ENCODE measurements around the gene PLA2G15. TPM values are rescaled to one million over a fixed set of nuclear protein-coding genes. Genes with fewer than 3 reads are reported as not detected.

The PLA2G15 gene
- total and polyA plus RNA-seq, 11 donors, result 25.8 to 68.0 (median 45.4) TPM

DNA sequence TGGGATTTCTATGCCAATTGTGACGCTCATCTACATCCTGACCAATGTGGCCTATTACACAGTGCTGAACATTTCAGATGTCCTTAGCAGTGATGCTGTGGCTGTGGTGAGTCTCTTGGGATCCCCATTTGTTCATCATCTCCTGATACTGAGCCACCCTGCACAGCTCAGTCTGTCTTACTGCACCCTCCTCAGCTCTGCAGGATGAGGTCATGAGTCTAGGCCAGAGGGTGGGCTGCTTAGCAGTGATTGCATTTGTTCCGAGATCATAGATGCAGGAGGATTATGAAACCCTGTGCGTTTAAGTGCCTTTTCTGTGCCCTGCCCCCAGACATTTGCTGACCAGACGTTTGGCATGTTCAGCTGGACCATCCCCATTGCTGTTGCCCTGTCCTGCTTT lies 46.1 kb downstream of the PLA2G15 start:
- no peak for TF ChIP-seq CTCF (IDR thresholded peaks at IDR 0.05)
- Histone ChIP-seq H3K36me3 (peaks cover 0 to 88% (median 66%) of the 10 kb centered on the region in 9 donors), H3K4me1 (peaks cover 20 to 65% (median 49%) of the 10 kb centered on the region in 12 donors), H3K27me3 (no peaks in the 10 kb centered on the region), H3K9me3 (no peaks in the 10 kb centered on the region), H3K4me3 (no peak overlapping the region), H3K27ac (peak overlapping the region in 7 of 12 donors; percentile 20 to 85 (median 77))
- ATAC-seq (no peak), DNase-seq (no peak)
- WGBS, 4 donors, result 82 to 88% (median 86%) methylated on average over 4 of the region's 4 CpGs
- intact Hi-C loops (cut with DNase I), result no loop called here

DNA sequence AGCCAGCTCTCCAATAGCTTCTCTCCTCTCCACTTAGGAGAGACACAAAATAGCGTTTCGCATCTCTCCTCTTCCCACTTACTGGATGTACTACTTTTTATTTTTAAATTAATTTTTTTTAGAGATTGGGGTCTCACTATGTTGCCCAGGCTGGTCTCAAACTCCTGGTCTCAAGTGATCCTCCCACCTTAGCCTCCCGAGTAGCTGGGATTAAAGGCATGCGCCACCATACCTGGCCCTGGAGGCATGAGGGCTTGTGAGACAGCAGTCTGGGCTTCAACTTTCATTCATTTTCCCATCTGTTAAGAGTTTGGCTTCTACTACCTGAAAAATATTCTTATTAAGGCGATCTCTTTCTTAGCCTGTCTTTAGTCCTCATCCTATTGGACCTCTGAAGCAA lies 47.3 kb downstream of the PLA2G15 start:
- no peaks in the 10 kb centered on the region for H3K9me3 ChIP-seq
- intact Hi-C loops (cut with DNase I), result no loop called here
- WGBS, 4 donors, result 90 to 96% (median 95%) methylated on average over 5 of the region's 5 CpGs
- peak overlapping the region in 1 of 12 donors; percentile 52 for H3K27ac ChIP-seq
- peaks cover 0 to 90% (median 73%) of the 10 kb centered on the region in 9 donors for H3K36me3 ChIP-seq
- no peak overlapping the region for H3K4me3 ChIP-seq
- no peak for TF ChIP-seq POLR2A (IDR thresholded peaks at IDR 0.05)
- no peak for TF ChIP-seq CTCF (IDR thresholded peaks at IDR 0.05)
- H3K27me3 ChIP-seq, result no peaks in the 10 kb centered on the region
- DNase-seq (no peak), ATAC-seq (no peak)
- peaks cover 14 to 64% (median 39%) of the 10 kb centered on the region in 12 donors for H3K4me1 ChIP-seq

DNA sequence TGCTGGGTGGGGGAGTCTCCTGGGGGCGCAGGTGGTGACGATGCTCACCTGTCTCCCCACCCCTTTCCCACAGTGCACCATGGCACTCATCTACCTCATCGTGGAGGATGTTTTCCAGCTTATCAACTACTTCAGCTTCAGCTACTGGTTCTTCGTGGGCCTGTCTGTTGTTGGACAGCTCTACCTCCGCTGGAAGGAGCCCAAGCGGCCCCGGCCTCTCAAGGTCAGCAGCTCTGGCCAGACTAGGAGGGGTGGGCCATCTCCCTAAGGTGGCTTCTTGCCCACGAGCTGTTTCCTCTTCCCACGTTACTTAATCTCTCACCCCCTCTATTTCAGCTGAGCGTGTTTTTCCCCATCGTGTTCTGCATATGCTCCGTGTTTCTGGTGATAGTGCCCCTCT lies 51.1 kb downstream of the PLA2G15 start:
- ATAC-seq, result peak in 3 of 4 donors; percentile 57 to 60 (median 58)
- Histone ChIP-seq H3K27me3 (no peaks in the 10 kb centered on the region), H3K4me1 (peaks cover 0 to 63% (median 28%) of the 10 kb centered on the region in 12 donors), H3K4me3 (no peak overlapping the region), H3K9me3 (no peaks in the 10 kb centered on the region), H3K27ac (peak overlapping the region in 11 of 12 donors; percentile 18 to 91 (median 65)), H3K36me3 (peaks cover 0 to 99% (median 97%) of the 10 kb centered on the region in 9 donors)
- DNase-seq, result peak in 3 of 5 donors; percentile 45 to 72 (median 59)
- TF ChIP-seq CTCF (IDR thresholded peaks at IDR 0.05) (no peak), POLR2A (IDR thresholded peaks at IDR 0.05) (no peak)
- intact Hi-C loops (cut with DNase I), result loop anchor here in 3 of 10 donors (5.0 kb wide), 1 partner anchor 34 kb away; the partner anchor contains the start of gene SLC7A6 (in 3 of the 3)
- 29 to 60% (median 46%) methylated on average over 11 to 12 of the region's 12 CpGs for WGBS, 4 donors

DNA sequence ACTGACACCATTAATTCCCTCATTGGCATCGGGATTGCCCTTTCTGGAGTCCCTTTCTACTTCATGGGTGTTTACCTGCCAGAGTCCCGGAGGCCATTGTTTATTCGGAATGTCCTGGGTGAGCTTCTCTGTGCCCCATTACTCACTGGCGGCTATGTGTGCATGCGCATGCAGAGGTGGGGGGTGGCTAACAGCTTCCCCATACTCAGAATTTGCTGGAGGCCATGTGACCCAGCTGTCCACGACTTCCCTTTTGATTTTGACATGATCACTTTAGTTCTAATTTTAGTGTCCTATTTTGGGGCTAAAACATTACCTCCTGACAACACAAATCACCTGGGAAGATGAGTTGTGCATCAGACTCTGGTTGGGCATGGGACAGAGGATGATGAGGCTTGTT lies 51.5 kb downstream of the PLA2G15 start:
- ATAC-seq (no peak), DNase-seq (no peak)
- Histone ChIP-seq H3K27me3 (no peaks in the 10 kb centered on the region), H3K36me3 (peaks cover 0 to 100% (median 99%) of the 10 kb centered on the region in 9 donors), H3K27ac (peak overlapping the region in 11 of 12 donors; percentile 18 to 91 (median 65)), H3K4me1 (peaks cover 0 to 62% (median 28%) of the 10 kb centered on the region in 12 donors), H3K9me3 (no peaks in the 10 kb centered on the region), H3K4me3 (no peak overlapping the region)
- TF ChIP-seq CTCF (IDR thresholded peaks at IDR 0.05) (no peak), POLR2A (IDR thresholded peaks at IDR 0.05) (no peak)
- WGBS, 4 donors, result 67 to 78% (median 73%) methylated on average over 6 of the region's 6 CpGs
- intact Hi-C loops (cut with DNase I), result loop anchor here in 3 of 10 donors (5.0 kb wide), 1 partner anchor 34 kb away; the partner anchor contains the start of gene SLC7A6 (in 3 of the 3)
